ENCODE results near the gene MDFIC2.
"Not testable (repeated sequence)": the region's sequence is repeated elsewhere in the genome, so short reads cannot be mapped to it uniquely, and the experiment has no call there.

Gene MDFIC2

GRCh38 chr3:70256566-70256965, 55.9 kb downstream of the MDFIC2 start:
- no peak for DNase-seq (ENCODE audit: low read depth)

- DNase-seq (ENCODE audit: low read depth), result no peak
These were observed 61.9 kb downstream of the MDFIC2 start for GRCh38 chr3:70250492-70250891.

GRCh38 chr3:70249509-70250160, 62.8 kb downstream of the MDFIC2 start:
- DNase-seq (ENCODE audit: low read depth), result no peak

- no peak for DNase-seq (ENCODE audit: low read depth)
These were observed 63.6 kb downstream of the MDFIC2 start for GRCh38 chr3:70248856-70249255.

GRCh38 chr3:70247955-70248354, 64.5 kb downstream of the MDFIC2 start:
- DNase-seq (ENCODE audit: low read depth), result no peak

GRCh38 chr3:70245746-70246525, 66.5 kb downstream of the MDFIC2 start:
- DNase-seq (ENCODE audit: low read depth), result no peak

- no peak for DNase-seq (ENCODE audit: low read depth)
These were observed 68.0 kb downstream of the MDFIC2 start for GRCh38 chr3:70244422-70244821.

- DNase-seq (ENCODE audit: low read depth), result no peak
These were observed 70.0 kb downstream of the MDFIC2 start for GRCh38 chr3:70242297-70242882.

GRCh38 chr3:70233812-70234211, 78.6 kb downstream of the MDFIC2 start:
- no peak for DNase-seq (ENCODE audit: low read depth)

GRCh38 chr3:70233112-70233511, 79.3 kb downstream of the MDFIC2 start:
- no peak for DNase-seq (ENCODE audit: low read depth)

- no peak for DNase-seq (ENCODE audit: low read depth)
These were observed 81.2 kb downstream of the MDFIC2 start for GRCh38 chr3:70231266-70231701.

- DNase-seq (ENCODE audit: low read depth), result no peak
These were observed 85.0 kb downstream of the MDFIC2 start for GRCh38 chr3:70227437-70227836.

GRCh38 chr3:70225146-70225545, 87.3 kb downstream of the MDFIC2 start:
- DNase-seq (ENCODE audit: low read depth), result no peak

GRCh38 chr3:70224337-70224736, 88.1 kb downstream of the MDFIC2 start:
- no peak for DNase-seq (ENCODE audit: low read depth)

GRCh38 chr3:70218471-70218870, 94.0 kb downstream of the MDFIC2 start:
- DNase-seq (ENCODE audit: low read depth), result no peak

- not testable (repeated sequence) for DNase-seq (ENCODE audit: low read depth)
These were observed 101.2 kb downstream of the MDFIC2 start for GRCh38 chr3:70211274-70211673.

GRCh38 chr3:70201975-70202374, 110.5 kb downstream of the MDFIC2 start:
- DNase-seq (ENCODE audit: low read depth), result no peak

- no peak for DNase-seq (ENCODE audit: low read depth)
These were observed 122.5 kb downstream of the MDFIC2 start for GRCh38 chr3:70189884-70190473.

GRCh38 chr3:70186221-70186620, 126.2 kb downstream of the MDFIC2 start:
- DNase-seq (ENCODE audit: low read depth), result no peak

- DNase-seq (ENCODE audit: low read depth), result no peak
These were observed 126.8 kb downstream of the MDFIC2 start for GRCh38 chr3:70185661-70186060.

GRCh38 chr3:70183781-70184504, 128.5 kb downstream of the MDFIC2 start:
- no peak for DNase-seq (ENCODE audit: low read depth)

GRCh38 chr3:70182166-70182565, 130.3 kb downstream of the MDFIC2 start:
- DNase-seq (ENCODE audit: low read depth), result no peak
